ENCODE results near the gene TGFBR3.

The TGFBR3 gene

GRCh38 chr1:91804546-91805023 lies 81.4 kb downstream of the TGFBR3 start:
- no peak for DNase-seq (ENCODE audit: low read depth)
- no peak overlapping the region for H3K4me3 ChIP-seq (ENCODE audit: control insufficient read depth, low read depth, low read length)
- no peak for TF ChIP-seq CTCF (IDR thresholded peaks at IDR 0.05; ENCODE audit: control insufficient read depth, insufficient read depth, low read depth, low read length, missing control alignments)

- no peak for DNase-seq (ENCODE audit: low read depth)
- H3K4me3 ChIP-seq (ENCODE audit: control insufficient read depth, low read depth, low read length): no peak overlapping the region
- no peak for TF ChIP-seq CTCF (IDR thresholded peaks at IDR 0.05; ENCODE audit: control insufficient read depth, insufficient read depth, low read depth, low read length, missing control alignments)
Observed at GRCh38 chr1:91803847-91804545, 82.0 kb downstream of the TGFBR3 start.

- no peak overlapping the region for H3K4me3 ChIP-seq (ENCODE audit: control insufficient read depth, low read depth, low read length)
- TF ChIP-seq CTCF (IDR thresholded peaks at IDR 0.05; ENCODE audit: control insufficient read depth, insufficient read depth, low read depth, low read length, missing control alignments): no peak
- no peak for DNase-seq (ENCODE audit: low read depth)
Observed at GRCh38 chr1:91803123-91803522, 82.8 kb downstream of the TGFBR3 start.

- no peak for TF ChIP-seq CTCF (IDR thresholded peaks at IDR 0.05; ENCODE audit: control insufficient read depth, insufficient read depth, low read depth, low read length, missing control alignments)
- DNase-seq (ENCODE audit: low read depth): no peak
- H3K4me3 ChIP-seq (ENCODE audit: control insufficient read depth, low read depth, low read length): no peak overlapping the region
Observed at GRCh38 chr1:91801496-91802115, 84.3 kb downstream of the TGFBR3 start.

GRCh38 chr1:91799863-91800262 lies 86.1 kb downstream of the TGFBR3 start:
- DNase-seq (ENCODE audit: low read depth): no peak
- no peak overlapping the region for H3K4me3 ChIP-seq (ENCODE audit: control insufficient read depth, low read depth, low read length)
- TF ChIP-seq CTCF (IDR thresholded peaks at IDR 0.05; ENCODE audit: control insufficient read depth, insufficient read depth, low read depth, low read length, missing control alignments): no peak

- no peak for DNase-seq (ENCODE audit: low read depth)
- no peak overlapping the region for H3K4me3 ChIP-seq (ENCODE audit: control insufficient read depth, low read depth, low read length)
- no peak for TF ChIP-seq CTCF (IDR thresholded peaks at IDR 0.05; ENCODE audit: control insufficient read depth, insufficient read depth, low read depth, low read length, missing control alignments)
Observed at GRCh38 chr1:91799159-91799558, 86.8 kb downstream of the TGFBR3 start.

Measured in AG09309 (cell line).